Measurements from ENCODE around the gene NTN5.
"Not testable (repeated sequence)": the region's sequence is repeated elsewhere in the genome, so short reads cannot be mapped to it uniquely, and the experiment has no call there.

NTN5 gene

DNA sequence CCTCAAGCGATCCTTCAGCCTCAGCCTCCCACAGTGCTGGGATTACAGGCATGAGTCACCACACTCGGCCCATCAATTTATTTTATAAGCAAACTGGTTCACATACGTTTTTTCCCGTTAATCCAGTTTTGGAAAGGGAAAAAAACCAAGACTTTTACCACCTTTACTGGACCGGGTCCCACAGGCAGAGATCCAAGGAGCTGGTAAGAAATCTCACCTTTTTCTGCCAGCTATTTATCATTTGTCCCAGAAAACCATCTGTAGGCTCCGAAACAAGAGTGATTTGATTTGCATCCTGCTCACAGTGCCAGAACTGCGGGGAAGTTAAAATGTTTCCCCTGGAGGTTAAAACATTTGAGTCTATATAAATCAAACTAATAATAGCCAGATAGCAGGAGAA is 16.6 kb upstream of the NTN5 start:
- H3K4me3 Mint-ChIP-seq = no peak overlapping the region
- H3K9me3 Mint-ChIP-seq = no peaks in the 10 kb centered on the region
- H3K27ac Mint-ChIP-seq = peak overlapping the region; percentile 38 to 70 (median 64)
- peaks cover 3% of the 10 kb centered on the region for H3K36me3 Mint-ChIP-seq (ENCODE audit: low read depth)
- TF ChIP-seq, protein P1, sequence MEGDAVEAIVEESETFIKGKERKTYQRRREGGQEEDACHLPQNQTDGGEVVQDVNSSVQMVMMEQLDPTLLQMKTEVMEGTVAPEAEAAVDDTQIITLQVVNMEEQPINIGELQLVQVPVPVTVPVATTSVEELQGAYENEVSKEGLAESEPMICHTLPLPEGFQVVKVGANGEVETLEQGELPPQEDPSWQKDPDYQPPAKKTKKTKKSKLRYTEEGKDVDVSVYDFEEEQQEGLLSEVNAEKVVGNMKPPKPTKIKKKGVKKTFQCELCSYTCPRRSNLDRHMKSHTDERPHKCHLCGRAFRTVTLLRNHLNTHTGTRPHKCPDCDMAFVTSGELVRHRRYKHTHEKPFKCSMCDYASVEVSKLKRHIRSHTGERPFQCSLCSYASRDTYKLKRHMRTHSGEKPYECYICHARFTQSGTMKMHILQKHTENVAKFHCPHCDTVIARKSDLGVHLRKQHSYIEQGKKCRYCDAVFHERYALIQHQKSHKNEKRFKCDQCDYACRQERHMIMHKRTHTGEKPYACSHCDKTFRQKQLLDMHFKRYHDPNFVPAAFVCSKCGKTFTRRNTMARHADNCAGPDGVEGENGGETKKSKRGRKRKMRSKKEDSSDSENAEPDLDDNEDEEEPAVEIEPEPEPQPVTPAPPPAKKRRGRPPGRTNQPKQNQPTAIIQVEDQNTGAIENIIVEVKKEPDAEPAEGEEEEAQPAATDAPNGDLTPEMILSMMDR (IDR thresholded peaks at IDR 0.05; ENCODE audit: unreplicated experiment in 3 of 3) = no peak
- H3K4me1 Mint-ChIP-seq = peaks cover 22% of the 10 kb centered on the region
- H3K27me3 Mint-ChIP-seq (ENCODE audit: low read depth) = peaks cover 13% of the 10 kb centered on the region

DNA sequence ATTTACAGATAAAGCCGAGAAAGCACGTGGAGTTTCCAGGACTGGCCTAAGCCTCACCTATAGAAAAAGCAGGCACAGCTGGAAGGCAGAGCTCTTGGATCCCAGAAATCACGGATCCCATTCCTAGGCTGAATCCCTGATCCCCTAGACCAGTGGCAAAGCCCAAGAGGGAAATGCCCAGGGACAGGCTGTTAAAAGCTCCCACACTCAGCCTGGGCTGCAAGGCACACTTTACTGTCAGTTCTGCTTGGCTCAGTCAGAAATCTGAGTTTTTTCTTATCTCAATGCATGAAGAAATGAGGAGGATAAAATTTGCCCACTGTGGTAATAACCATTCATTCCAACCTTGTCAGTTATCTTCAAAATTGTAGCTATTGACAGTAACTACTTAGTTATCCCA is 15.0 kb upstream of the NTN5 start:
- no peaks in the 10 kb centered on the region for H3K9me3 Mint-ChIP-seq
- H3K27me3 Mint-ChIP-seq (ENCODE audit: low read depth) = peaks cover 10% of the 10 kb centered on the region
- H3K36me3 Mint-ChIP-seq (ENCODE audit: low read depth) = no peaks in the 10 kb centered on the region
- no peak overlapping the region for H3K4me3 Mint-ChIP-seq
- TF ChIP-seq, protein P1 (IDR thresholded peaks at IDR 0.05; ENCODE audit: unreplicated experiment in 3 of 3) = no peak
- H3K4me1 Mint-ChIP-seq = peaks cover 27% of the 10 kb centered on the region
- H3K27ac Mint-ChIP-seq = no peak overlapping the region

DNA sequence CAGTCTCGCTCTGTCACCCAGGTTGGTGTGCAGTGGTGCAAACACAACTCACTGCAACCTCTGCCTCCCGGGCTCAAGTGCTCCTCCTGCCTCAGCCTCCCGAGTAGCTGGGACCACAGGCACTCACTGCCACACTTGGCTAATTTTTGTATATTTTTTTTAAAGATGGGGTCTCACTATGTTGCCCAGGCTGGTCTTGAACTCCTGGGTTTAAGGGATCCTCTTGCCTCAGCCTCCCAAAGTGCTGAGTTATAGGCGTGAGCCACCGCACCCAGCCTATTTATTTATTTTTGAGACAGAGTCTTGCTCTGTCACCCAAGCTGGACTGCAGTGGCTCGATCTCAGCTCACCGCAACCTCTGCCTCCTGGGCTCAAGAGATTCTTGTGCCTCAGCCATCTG is 13.8 kb upstream of the NTN5 start:
- H3K4me1 Mint-ChIP-seq = peaks cover 27% of the 10 kb centered on the region
- H3K36me3 Mint-ChIP-seq (ENCODE audit: low read depth); H3K4me3 Mint-ChIP-seq; H3K9me3 Mint-ChIP-seq: not testable (repeated sequence)
- peaks cover 10% of the 10 kb centered on the region for H3K27me3 Mint-ChIP-seq (ENCODE audit: low read depth)
- peak overlapping the region in 2 of 3 experiments; percentile 55 to 59 for H3K27ac Mint-ChIP-seq

DNA sequence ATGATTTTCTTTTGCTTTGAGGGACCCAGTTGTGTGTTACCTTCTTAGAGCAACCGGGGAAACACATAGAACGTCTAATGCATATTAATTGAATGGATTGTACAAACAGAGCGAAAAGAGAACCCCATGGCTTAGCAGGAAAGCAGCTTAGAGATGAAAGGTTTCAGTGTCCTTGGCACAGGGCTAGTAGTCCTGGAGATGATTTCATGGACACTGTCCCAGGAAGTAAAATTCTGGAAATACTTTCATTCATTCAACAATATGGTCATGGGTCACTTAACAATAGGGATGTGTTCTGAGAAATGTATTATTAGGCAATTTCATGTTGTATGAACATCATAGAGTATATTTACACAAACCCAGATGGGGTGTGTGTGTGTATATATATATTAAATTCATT is 13.3 kb upstream of the NTN5 start:
- Mint-ChIP-seq H3K27ac (no peak overlapping the region), H3K36me3 (ENCODE audit: low read depth) (no peaks in the 10 kb centered on the region), H3K4me1 (peaks cover 30% of the 10 kb centered on the region), H3K27me3 (ENCODE audit: low read depth) (peaks cover 10% of the 10 kb centered on the region), H3K4me3 (no peak overlapping the region), H3K9me3 (no peaks in the 10 kb centered on the region)
- TF ChIP-seq, protein P1 (IDR thresholded peaks at IDR 0.05; ENCODE audit: unreplicated experiment in 3 of 3) = no peak

DNA sequence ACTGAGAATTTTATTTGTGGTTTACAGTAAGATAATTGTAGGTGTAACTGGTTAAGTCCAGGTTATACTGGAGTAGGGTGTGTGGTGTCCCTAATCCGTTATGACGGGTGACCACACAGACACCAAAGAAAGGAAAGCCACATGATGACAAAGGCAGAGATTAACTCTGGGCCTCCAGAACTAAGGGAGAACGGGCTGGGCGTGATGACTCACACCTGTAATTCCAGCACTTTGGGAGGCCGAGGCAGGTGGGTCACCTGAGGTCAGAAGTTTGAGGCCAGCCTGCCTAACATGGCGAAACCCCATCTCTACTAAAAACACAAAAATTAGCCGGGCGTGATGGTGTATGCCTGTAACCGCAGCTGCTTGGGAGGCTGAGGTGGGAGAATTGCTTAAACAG is 12.8 kb upstream of the NTN5 start:
- H3K4me3 Mint-ChIP-seq = no peak overlapping the region
- H3K27me3 Mint-ChIP-seq (ENCODE audit: low read depth) = peaks cover 10% of the 10 kb centered on the region
- no peak overlapping the region for H3K27ac Mint-ChIP-seq
- TF ChIP-seq, protein P1 (IDR thresholded peaks at IDR 0.05; ENCODE audit: unreplicated experiment in 3 of 3) = no peak
- no peaks in the 10 kb centered on the region for H3K9me3 Mint-ChIP-seq
- H3K36me3 Mint-ChIP-seq (ENCODE audit: low read depth) = no peaks in the 10 kb centered on the region
- peaks cover 33% of the 10 kb centered on the region for H3K4me1 Mint-ChIP-seq

DNA sequence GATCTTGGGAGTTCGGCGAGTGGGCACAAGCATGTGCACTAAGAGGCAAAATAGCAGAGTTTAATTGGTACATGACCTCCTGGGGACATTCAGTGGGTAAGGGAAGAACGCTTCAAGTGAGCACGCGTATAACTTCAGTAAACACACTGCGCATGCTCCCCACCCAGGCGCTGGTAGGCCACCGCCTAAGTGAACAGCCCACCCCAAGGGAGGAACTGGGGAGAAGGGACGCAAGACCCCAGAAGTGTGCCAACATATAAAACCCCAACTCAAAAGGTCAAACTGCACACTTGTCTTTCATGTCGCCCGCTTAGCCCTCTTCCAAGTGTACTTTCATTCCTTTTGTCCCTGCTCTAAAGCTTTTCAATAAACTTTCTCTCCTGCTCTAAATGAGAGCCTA is 10.5 kb upstream of the NTN5 start:
- Mint-ChIP-seq H3K27ac (peak overlapping the region in 2 of 3 experiments; percentile 15 to 33), H3K4me1 (peaks cover 26% of the 10 kb centered on the region), H3K36me3 (ENCODE audit: low read depth) (no peaks in the 10 kb centered on the region), H3K4me3 (no peak overlapping the region), H3K9me3 (no peaks in the 10 kb centered on the region), H3K27me3 (ENCODE audit: low read depth) (peaks cover 7% of the 10 kb centered on the region)
- TF ChIP-seq, protein P1 (IDR thresholded peaks at IDR 0.05; ENCODE audit: unreplicated experiment in 3 of 3) = no peak

All from nephron (organoid).